Measurements from ENCODE around the gene PDE6H.

- TF ChIP-seq CTCF (IDR thresholded peaks at IDR 0.05) (no peak), POLR2A (IDR thresholded peaks at IDR 0.05) (no peak)
Observed at GRCh38 chr12:14979468-14979867, 6.6 kb downstream of the PDE6H start.

Measured in adrenal gland (tissue), 5 donors.